Middle frontal gyrus (tissue), 1 donor: ENCODE results near the gene CNTNAP3B.
"Not testable (repeated sequence)": the region's sequence is repeated elsewhere in the genome, so short reads cannot be mapped to it uniquely, and the experiment has no call there.

ENCODE experiments used
- DNase-seq: peaks from one replicate; pipeline ENCODE4 v3.0.0-alpha.2; 2015; ENCODE audit warnings: low spot score; ENCODE audit errors: extremely low spot score

The CNTNAP3B gene

DNA sequence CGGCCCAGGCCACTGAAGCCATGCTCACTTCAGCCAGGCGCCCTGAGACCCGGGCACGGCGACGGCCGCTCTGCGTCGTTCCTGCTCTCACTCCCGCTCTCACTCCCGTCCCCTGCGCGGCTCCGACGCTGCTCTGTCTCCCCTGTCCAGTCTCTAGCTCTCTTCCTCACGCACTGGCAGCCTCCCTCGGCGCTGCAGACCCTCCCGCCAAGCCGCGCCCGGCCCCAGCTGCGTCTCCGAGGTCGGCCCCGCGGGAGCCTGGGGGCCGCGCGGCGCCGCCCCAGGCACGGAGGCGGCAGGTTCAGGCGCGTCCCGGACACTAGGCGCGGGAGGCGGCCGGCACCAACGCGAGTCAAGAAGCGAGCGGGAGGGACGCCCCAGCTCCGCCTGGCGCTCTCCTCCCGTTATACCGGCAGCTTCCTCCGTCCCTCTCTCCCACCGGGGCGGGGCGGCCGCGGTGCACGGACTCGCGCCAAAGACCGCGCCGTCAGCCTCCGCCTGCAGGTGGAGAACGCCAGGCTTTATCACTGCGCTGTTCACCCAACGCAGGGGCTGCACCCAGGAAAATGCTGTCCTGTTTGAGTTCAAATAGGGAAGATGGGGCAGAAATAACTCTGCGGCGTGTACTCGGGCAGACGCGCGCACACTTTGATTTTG, at the start of gene CNTNAP3B:
Gene CNTNAP3B, minus strand, starts transcription at position 354 of the 657 bp plus-strand sequence. Its CDS starts 332 bp downstream, at position 22.
- DNase-seq: not testable (repeated sequence)

DNA sequence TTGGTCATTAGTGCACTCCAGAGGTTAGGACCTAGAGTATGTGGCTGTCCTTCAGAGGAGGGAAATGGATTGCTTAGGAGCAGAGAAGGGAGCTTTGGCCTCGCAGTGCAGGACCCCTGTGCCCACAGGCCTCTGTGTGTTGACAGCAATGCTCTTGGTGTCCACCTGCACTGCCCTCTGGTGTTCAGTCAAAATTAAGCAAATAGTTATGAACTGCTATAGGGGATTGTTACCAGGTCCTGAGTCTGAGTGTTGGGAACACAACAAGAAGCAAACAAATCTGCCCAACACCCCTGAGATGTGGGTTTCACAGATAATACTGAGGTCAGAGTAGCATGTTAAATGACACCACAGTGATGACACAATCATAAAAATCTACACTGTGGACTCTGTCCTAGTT, 31.1 kb upstream of the CNTNAP3B start:
- DNase-seq: not testable (repeated sequence)

DNA sequence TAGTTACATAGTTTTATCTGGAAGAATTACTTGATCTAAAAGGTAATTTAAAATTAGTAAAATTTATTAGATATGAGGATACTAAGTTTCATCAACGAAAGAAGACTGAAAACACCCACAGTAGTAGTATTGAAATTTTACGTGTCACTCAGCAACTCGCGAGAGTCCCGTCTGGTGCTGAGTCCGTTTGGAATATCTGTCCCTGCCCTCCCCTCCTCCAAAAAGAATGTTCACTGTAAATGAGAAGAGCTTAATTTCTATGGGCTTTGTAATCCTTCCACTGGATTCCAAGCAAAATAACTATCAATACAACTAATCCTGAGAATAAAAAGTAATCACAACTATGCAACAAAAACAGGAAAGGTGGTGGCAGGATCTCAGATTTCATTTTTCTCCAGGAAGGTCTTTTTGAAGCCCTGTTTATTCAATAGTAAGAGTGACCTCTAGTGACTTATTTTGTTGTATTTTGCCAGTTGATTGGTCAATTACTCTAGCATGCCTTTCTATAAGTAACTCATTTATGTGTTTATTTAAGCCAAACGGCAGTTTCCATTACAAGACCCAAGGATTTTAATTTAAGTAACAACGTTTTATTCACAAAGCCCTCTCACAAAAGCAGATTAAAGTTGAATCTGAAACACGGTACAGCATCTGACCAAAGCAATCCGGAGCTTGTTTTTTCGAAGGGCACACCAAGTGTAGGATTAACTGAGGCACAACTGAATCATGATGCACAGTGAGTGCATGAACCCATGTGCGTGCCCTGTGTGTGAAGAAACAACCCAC, 2.0 kb downstream of the CNTNAP3B start:
- DNase-seq: peak; percentile 3

DNA sequence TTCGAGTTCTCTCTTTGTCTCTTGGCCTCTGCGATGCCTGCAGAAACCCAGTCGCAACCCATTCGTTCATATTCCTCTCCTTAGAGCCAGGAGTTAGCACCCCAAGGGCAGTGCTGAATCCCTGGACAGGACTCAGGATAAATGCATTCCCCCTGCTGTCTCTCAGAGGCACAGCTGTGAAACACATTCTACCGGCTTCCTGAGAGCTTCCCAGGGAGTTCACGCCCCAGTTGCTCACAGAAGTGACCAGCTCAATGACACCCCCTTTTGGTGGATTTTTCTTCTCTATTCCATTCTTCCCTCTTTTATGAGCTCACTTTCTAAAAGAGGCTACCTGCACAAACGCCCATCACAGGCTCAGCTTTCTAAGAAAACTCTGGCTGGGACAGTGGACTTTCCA, 8.2 kb downstream of the CNTNAP3B start:
- not testable (repeated sequence) for DNase-seq

DNA sequence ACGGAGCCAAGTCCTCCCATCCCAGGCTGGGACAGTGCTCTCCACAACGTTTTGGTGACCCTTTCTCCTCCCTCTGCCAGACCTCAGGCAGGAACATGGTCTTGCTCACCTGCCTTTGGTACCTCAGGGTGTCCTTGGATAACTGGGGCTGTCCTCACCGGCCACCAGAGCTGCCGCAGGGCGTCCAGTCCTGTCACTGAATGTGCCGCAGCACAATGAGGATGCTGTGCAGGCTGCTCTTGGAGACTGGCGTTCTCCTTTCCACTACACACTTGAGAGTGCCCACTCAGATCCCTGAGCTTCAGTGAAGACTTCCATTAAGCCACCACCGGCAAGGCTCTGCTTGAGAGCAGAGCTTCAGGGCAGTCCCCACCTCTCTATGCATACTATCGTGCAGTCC, 33.3 kb downstream of the CNTNAP3B start:
- DNase-seq: not testable (repeated sequence)

DNA sequence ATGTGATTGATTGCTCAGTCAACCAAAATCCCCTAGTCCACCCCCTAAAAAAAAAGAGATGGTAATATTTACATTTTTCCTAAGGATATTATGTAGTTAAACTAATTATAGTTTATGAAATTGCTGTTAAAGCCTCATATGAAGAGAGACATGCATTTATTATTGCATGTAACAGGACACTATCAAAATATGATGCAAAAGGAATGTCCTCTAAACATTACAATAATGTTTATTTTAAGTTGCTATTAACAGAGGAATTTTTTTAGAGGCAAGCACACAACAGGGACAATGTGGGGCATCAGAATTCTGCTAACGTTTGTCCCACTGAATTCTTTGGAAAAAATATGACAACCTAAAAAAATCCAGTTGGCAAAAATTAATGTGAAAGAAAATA, 44.7 kb downstream of the CNTNAP3B start:
- DNase-seq: not testable (repeated sequence)

DNA sequence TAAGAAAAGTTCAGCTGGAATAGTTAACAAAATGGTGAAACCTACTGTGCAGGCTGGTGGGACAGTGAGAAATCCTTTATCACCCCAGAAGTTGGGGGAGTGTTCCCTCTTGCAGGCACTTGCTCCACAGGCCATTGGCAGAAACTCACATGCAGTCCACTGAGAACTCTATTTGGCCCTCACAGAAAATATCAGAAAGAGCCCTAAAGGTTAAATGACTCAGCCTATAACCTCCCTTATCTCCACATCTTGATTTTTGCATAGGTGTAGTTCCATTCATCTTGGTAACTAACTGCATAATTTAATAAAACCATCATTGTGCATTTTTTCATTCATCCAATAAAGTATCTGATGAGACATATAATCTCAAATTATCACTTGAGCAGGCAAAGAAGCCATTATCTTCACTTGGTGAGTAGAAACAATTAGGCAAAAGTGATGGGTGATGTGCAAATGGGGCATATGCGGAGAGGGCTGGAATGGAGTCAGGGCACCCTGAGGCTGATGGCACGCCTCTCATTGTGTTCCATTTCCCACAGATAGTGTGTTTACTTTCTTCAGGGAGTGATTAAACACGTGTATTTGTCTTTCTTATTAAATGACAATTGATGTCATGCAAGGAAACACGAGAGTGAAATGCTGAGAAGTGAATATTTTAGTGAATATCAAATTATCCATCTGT, 45.2 kb downstream of the CNTNAP3B start:
- DNase-seq: not testable (repeated sequence)

DNA sequence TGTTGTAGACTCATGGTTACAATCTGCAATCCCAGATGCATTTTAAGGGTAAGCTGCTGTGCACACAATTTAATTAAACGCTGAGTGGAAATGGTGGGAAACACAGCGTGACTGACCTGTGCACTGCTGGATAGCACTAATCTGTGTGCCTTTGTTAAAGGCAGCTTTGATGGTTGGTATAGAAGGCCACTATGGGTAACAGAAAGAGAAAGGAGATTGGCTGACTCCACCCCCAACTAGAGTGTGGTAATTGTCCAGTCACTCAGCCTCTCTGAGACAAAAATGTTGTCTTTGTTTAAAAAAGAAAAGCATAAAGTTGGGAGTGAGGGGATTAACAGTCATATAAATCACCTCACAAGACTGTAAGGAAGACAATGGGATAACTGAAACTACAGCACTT, 48.9 kb downstream of the CNTNAP3B start:
- not testable (repeated sequence) for DNase-seq

DNA sequence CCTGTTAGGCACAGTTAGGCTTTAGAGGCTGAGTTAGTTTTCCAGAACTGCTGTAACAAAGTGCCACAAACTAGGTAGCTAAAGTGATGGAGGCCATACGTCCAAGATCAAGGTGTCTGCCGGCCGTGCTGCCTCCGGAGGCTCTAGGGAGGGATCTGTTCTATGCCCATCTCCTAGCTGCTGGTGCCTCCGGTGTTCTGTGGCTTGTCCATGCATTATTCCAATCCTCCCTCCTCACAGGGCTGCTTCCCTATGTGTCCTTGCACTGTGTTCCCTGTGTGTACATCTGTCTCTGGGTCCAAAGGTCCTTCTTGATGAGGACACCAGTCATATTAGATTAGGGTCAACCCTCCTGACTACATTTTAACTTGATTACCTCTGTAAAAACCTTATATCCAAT, 54.4 kb downstream of the CNTNAP3B start:
- DNase-seq: not testable (repeated sequence)

DNA sequence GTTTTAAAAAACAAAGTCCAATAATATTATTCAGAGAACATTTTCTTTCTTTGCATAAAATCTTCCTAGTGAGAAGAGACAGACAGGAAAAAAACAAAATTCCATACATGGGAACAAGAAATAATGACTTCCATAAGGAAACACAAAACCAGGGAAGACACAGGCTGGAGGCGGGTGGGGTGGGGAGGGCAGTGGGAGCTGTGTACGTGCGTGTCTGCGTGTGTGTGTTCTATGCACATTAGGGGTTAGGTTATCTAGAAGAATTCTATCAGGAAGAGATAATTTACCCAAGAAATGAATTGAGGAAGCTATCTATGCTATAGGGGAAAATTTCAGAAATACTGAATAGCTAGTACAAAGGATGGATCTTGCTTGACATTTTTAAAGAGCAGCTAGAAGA, 58.2 kb downstream of the CNTNAP3B start:
- DNase-seq: not testable (repeated sequence)

DNA sequence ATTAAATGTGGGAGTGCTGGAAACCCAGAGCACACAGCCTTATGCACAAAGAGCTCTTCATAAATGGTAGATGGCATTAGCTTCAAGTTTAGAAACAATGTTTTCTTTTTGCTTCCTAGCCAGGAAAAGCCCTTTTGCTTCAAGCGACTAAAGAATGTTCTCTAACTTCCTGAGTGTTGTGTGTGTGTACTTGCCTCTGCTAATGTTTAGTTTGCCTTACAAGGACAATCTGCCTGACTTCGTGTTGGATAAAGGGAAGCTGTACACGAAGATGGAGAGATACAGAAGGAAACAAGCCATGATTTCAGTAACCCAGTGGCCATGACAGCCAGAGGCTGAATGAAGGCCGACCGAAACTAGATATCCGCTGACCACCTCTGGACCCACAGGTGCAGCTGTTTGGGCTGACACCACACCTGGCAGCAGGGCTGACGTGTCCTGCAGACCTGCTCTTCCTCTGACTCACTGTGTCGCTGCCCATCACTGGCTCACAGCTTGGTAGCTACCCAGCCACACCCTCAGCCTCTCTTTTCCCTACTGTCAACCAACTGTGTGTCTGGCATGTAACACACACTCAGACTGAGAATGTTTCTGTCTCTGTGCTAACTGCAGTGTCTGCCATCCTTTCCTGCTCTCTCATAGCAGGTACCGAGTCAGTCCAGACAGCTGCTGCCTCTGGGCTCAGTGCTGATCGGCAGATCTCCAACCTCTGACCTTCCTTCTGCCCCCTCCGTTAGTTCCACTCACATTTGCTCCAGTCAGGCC, 59.0 kb downstream of the CNTNAP3B start:
- DNase-seq: not testable (repeated sequence)

DNA sequence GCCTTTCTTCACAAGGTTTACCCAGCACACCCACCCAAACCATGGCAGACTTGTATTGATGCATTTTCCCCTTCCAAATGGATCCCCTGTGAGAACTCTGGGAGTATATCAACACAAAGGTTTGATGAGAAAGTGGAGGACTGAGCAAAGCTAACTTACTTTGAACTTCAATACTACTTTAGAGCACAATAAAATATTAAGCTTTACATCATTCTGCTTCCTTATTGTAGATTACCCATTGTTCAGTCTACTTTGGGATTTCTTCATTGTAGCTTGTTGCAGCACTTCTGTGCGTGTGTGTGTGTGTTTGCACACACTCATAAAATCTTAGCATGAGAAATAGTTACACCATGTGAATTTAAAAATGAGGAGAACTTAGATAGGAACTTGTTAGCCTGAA, 75.4 kb downstream of the CNTNAP3B start:
- not testable (repeated sequence) for DNase-seq

DNA sequence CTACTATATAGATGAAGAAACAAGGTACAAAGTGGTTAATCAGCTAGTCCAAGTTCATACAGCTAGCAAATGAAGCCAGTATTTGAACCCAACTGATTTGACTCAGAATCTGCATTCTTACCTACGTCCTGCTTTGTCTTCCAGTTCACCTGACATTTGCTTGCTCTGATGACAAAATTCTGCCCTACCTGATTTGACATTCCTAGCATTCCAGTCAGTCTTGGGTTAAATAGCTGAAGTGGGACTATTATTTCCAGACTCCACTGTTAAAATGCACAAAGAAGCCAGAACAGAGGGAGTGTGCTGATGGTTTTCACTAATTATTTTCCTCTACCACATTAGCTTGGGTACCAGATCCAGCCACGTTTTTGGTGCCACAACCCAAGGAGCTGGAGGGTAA, 78.5 kb downstream of the CNTNAP3B start:
- DNase-seq: not testable (repeated sequence)

DNA sequence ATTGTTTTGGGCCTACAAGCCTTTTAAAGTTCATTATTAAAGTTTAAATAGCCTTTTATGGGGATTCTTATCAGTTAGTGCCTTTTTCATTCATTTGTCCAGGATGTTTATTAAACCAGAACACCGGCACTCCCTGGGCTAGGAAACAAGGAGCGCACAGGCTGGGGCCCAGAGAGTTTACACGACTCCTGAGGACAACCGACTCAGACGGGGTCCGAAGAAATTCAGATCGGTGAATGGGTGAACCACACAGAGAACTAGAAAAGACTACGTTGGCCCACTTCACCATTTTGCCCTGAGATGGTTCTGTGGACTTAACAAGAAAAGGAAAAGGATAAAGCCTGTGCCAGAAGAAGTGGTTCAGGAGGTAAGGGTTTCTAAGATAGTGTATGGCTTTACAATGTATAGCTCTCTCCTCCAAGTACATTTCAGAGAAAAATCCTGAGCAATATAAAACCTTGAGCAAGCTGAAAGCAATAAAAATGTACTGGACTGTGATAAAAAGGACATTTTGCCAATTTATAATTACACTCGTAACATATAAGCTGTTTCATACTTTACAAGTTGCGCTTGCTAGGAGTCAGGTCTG, 84.7 kb downstream of the CNTNAP3B start:
- DNase-seq: not testable (repeated sequence)

DNA sequence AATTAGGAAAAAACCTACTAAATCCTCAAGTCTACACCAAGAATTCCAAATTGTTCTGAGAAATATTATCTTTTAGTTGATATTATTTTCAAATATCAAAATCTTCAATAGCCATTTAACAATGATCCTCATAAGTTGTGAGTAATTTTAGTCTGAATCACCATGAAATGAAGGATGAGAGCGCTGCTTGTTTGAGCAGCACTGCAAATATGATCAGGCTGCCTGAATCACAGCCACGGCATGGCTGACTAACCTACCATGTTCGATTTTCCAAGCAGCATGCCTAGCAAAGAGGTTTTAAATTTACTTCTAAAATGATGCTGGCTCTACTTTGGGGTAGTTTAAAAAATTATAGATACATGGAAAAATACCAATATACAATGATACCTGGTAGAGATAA, 95.7 kb downstream of the CNTNAP3B start:
- DNase-seq: not testable (repeated sequence)

DNA sequence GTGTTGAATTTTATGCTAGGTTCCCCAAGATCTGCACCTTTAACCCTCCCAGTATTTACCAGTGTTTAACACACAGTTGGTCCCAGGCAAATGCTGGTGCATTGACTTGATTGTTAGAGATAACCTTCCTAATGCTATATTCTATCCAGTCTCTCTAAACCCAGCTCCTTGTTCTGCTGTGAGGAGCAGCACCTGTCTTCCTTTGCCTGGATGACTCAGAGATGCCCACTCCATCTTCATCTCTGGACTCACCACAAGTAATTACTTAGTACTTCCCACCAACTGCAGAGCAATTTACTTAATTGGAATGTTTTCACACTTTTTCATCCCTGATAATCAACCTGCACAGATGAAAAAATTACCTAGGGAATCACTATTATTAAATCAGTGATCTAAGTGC, 108.6 kb downstream of the CNTNAP3B start:
- DNase-seq: not testable (repeated sequence)

DNA sequence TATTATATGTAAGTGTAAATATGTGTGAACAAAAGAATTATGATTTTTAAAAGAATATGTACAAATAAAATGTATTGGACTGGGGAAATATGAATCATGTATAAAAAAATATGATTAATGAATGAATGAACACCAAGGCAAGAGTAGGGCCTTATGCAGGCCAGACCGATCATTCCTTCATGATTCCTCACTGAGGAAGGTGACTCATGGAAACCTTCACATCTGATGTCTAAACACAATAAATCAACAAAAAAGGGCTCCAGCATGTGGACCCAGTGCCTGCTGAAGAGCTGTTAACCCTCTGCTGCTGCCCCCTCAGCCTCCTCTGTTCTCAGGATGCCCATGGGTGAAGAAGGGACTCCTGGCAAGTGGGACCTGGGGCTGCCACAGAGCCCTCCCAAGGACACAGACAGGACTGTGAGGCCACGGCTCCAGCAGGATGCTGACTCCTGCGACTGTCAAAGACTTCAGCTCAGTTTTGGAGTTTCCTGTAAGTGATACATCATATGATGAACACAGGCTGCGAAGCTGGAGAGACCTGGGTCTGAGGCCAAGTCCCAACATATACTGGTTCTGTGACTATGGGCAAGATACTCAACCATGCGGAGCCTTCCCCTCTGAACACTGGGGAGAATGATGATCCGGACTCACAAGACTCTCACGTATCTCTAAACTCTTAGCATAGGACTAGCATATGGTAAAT, 110.9 kb downstream of the CNTNAP3B start:
- DNase-seq: not testable (repeated sequence)

DNA sequence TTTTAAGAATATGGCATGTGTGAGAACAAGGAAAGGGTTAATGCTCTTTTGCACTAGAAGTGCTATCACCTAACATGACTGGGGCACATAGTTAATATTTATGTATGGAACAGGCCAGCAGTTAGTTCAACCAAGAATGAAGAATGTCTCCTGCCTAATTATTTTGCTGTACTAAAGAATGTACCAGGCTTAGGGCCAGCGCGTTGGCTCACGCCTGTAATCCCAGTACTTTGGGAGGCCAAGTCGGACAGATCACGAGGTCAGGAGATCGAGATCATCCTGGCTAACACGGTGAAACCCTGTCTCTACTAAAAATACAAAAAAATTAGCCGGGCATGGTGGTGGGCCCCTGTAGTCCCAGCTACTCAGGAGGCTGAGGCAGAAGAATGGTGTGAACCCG, 114.9 kb downstream of the CNTNAP3B start:
- not testable (repeated sequence) for DNase-seq

DNA sequence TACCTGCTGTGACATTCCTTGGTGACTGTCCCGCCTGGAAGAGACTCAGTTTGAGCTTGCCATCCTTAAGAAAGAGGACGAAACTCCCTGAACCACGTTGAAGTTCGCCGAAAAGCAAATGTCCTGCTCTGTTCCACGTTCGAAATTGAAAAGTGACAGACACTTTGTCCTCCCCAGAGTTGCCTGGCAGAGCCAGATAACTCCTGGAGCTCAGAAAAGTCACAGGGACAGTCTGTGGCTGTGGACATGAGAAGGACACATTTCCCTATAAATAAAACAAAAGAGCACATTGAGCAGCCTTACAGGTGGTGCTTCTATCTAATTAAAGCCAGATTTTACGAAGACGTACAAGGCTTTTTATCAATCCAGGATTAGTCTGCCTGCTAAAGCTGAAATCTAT, 137.6 kb downstream of the CNTNAP3B start:
- not testable (repeated sequence) for DNase-seq

DNA sequence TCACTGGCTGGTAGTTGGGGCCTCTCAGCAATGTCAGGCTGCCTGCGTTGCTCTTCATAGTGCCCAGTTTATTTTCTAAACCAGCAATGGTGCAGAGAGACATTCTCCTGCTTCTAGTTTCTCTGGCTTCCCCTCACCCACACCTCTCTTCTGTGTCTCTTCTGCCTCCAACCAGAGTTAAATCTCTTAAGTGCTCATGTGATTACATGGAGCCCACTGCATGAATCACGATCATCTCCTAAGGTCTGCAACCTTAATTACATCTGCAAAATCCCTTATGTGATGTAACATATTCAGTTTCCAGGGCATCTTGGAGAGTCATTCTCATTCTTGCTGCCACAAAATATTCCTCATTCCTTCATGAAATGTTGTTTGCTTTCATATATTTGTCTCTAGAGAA, 149.0 kb downstream of the CNTNAP3B start:
- DNase-seq: not testable (repeated sequence)
